Subcutaneous preadipocyte (primary cell): Measurements from ENCODE around the gene ZNF839. TPM values are rescaled to one million over a fixed set of nuclear protein-coding genes. Genes with fewer than 3 reads are reported as not detected.

Source experiments
- total RNA-seq: library from RNA; depleted of rRNA; stranded (reverse); fragments of >200 nt; gene quantifications from 2 replicates; pipeline ENCODE4 v1.2.3, GENCODE V29; 2012

ZNF839 gene
- total RNA-seq = 6.6 and 10.4 TPM in 2 replicates

GRCh38 chr14:102319351-102320032 is at the start of gene ZNF839:
Gene ZNF839 (plus strand): TSS chr14:102319746. CDS start chr14:102319766, 20 bp downstream.

GRCh38 chr14:102304611-102305506 is 14.7 kb upstream of the ZNF839 start, which contains the start of gene MOK:
Gene MOK (minus strand): TSS chr14:102305164. CDS start chr14:102304968, 196 bp downstream.

GRCh38 chr14:102362545-102363181 is 43.1 kb downstream of the ZNF839 start, which contains the start of the genes CINP and TECPR2:
Gene CINP (minus strand): TSS chr14:102362890. CDS start chr14:102362851, 39 bp downstream.
Gene TECPR2 (plus strand): TSS chr14:102362941. CDS start chr14:102376722, 13,781 bp downstream.

Other genes with a start within 250 kb of the ZNF839 start
- 224 and 367 TPM in 2 replicates for gene HSP90AA1, start 232.7 kb upstream of the ZNF839 start, total RNA-seq
- 11.0 and 17.8 TPM in 2 replicates for gene WDR20, start 179.8 kb upstream of the ZNF839 start, total RNA-seq
- 15.1 and 22.9 TPM in 2 replicates for gene MOK, start 14.6 kb upstream of the ZNF839 start, total RNA-seq
- gene CINP, start 43.1 kb downstream of the ZNF839 start, total RNA-seq = 54.7 and 74.2 TPM in 2 replicates
- 11.0 and 13.9 TPM in 2 replicates for gene TECPR2, start 43.2 kb downstream of the ZNF839 start, total RNA-seq
- 17.6 and 17.8 TPM in 2 replicates for gene ANKRD9, start 190.0 kb downstream of the ZNF839 start, total RNA-seq